Measurements from ENCODE around the gene RAI14. TPM values are rescaled to one million over a fixed set of nuclear protein-coding genes. Genes with fewer than 3 reads are reported as not detected.
A peak's percentile ranks its signal among the peaks of the same experiment; 100 is the strongest.

The RAI14 gene
- total RNA-seq, 1 experiment from 2014 or later: 133 TPM

DNA sequence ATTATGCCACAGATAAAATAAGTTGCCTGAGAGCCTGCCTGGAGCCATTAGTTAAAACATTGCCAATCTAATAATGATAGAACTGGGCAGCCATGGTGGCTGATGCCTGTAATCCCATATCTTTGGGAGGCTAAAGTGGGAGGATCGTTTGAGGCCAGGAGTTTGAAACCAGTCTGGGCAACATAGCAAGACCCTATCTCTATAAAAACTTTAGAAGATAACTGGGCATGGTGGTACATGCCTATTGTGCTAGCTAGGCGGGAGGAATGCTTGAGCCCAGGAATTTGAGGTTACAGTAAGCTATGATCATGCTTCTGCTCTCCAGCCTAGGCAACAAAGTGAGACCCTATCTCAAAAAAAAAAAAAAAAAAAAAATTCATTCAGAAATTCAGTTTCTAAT, 52.6 kb downstream of the RAI14 start:
- H3K36me3 ChIP-seq (ENCODE audit: low read depth): peaks cover 50% of the 10 kb centered on the region
- no peak overlapping the region for H3K4me3 ChIP-seq
- TF ChIP-seq EZH2 (IDR thresholded peaks at IDR 0.05; ENCODE audit: low read depth): no peak
- TF ChIP-seq, protein P1, sequence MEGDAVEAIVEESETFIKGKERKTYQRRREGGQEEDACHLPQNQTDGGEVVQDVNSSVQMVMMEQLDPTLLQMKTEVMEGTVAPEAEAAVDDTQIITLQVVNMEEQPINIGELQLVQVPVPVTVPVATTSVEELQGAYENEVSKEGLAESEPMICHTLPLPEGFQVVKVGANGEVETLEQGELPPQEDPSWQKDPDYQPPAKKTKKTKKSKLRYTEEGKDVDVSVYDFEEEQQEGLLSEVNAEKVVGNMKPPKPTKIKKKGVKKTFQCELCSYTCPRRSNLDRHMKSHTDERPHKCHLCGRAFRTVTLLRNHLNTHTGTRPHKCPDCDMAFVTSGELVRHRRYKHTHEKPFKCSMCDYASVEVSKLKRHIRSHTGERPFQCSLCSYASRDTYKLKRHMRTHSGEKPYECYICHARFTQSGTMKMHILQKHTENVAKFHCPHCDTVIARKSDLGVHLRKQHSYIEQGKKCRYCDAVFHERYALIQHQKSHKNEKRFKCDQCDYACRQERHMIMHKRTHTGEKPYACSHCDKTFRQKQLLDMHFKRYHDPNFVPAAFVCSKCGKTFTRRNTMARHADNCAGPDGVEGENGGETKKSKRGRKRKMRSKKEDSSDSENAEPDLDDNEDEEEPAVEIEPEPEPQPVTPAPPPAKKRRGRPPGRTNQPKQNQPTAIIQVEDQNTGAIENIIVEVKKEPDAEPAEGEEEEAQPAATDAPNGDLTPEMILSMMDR (conservative IDR thresholded peaks at IDR 0.05): no peak
- no peaks in the 10 kb centered on the region for H3K27me3 ChIP-seq (ENCODE audit: insufficient read depth, low read depth)
- H3K9me2 ChIP-seq (ENCODE audit: insufficient read depth): no peaks in the 10 kb centered on the region
- DNase-seq: no peak
- H3K27ac ChIP-seq: no peak overlapping the region
- H3F3A ChIP-seq (ENCODE audit: insufficient read depth, low read depth): peaks cover 57% of the 10 kb centered on the region
- no peak overlapping the region for H2AFZ ChIP-seq
- no peaks in the 10 kb centered on the region for H3K4me1 ChIP-seq (replicated peaks; ENCODE audit: insufficient read depth)
- ChIA-PET CTCF (interaction anchor here (1.1 to 1.2 kb wide), 2 partner anchors 20 to 185 kb away, joined by 3 to 4 read pairs; no protein-coding TSS in a partner anchor), POLR2A (ENCODE audit: unreplicated experiment) (interaction anchor here (1.8 kb wide), 1 partner anchor 9 kb away, joined by 17 read pairs; no protein-coding TSS in a partner anchor)
- H3K79me2 ChIP-seq (ENCODE audit: low read depth): peaks cover 93% of the 10 kb centered on the region
- H4K20me1 ChIP-seq (ENCODE audit: insufficient read depth): 0 out of 2 replicates have a peak, but pooled peaks cover 2% of the 10 kb centered on the region
- intact Hi-C loops (cut with micrococcal nuclease; ENCODE audit: unreplicated experiment): loop anchor here (1.0 to 2.0 kb wide), 4 partner anchors 8 to 52 kb away; partner anchors contain the start of gene RAI14
- H3K9me3 ChIP-seq (ENCODE audit: insufficient read depth, low read depth): no peaks in the 10 kb centered on the region
- no peak overlapping the region for H3K4me2 ChIP-seq
- BruUV-seq (replicated peaks): no TSS peak

DNA sequence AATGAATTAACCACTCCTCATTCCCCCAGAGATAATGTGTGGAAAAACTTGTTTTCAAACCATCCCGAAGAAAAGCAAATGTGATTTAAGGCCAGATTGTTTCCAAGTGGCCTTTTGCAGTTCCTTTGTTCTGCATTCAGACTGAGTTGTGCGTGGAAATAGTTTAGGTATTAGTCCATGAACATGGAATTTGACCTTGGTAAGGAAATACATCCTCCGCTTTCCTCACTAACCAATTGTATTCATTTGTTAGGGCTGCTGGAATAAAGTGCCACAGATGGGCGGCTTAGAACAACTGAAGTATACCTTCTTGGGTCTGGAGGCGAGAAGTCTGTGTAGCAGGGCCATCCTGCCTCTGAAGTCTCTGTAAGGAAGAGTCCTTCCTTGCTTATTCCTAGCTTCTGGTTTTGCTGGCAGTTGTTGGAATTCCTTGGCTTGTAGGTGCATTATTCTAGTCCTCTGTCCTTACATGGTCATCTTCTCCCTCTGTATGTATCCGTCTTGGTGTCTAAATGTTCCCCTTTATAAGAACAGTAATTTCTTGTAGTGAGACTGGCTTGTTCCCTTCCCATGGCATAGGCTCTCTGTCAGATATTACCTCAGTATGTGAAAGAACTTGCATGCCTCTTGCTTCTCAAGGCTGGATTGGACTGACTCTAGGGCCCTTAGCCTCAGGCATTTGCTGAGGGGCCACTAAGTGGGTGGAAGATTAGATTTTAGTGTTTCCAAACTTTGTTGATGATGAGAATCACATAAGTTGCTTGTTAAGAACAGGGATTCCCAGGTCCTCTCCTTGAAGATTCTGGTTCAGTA, 53.9 kb downstream of the RAI14 start:
- H3K4me3 ChIP-seq: no peak overlapping the region
- BruUV-seq (replicated peaks): no TSS peak
- TF ChIP-seq EZH2 (IDR thresholded peaks at IDR 0.05; ENCODE audit: low read depth): no peak
- TF ChIP-seq, protein P1 (conservative IDR thresholded peaks at IDR 0.05): no peak
- H3K9me3 ChIP-seq (ENCODE audit: insufficient read depth, low read depth): no peaks in the 10 kb centered on the region
- 0 out of 2 replicates have a peak, but pooled peaks cover 2% of the 10 kb centered on the region for H4K20me1 ChIP-seq (ENCODE audit: insufficient read depth)
- no peaks in the 10 kb centered on the region for H3K27me3 ChIP-seq (ENCODE audit: insufficient read depth, low read depth)
- H3K36me3 ChIP-seq (ENCODE audit: low read depth): peaks cover 56% of the 10 kb centered on the region
- H3K4me2 ChIP-seq: no peak overlapping the region
- H3K9me2 ChIP-seq (ENCODE audit: insufficient read depth): no peaks in the 10 kb centered on the region
- intact Hi-C loops (cut with micrococcal nuclease; ENCODE audit: unreplicated experiment): loop anchor here (1.0 to 2.0 kb wide), 4 partner anchors 7 to 53 kb away; partner anchors contain the start of gene RAI14
- no peak overlapping the region for H2AFZ ChIP-seq
- peaks cover 67% of the 10 kb centered on the region for H3F3A ChIP-seq (ENCODE audit: insufficient read depth, low read depth)
- H3K27ac ChIP-seq: peak overlapping the region; percentile 30
- peak; percentile 49 to 62 for DNase-seq
- H3K79me2 ChIP-seq (ENCODE audit: low read depth): peaks cover 93% of the 10 kb centered on the region
- ChIA-PET POLR2A (ENCODE audit: unreplicated experiment) (interaction anchor here (1.8 kb wide), 1 partner anchor 10 kb away, joined by 17 read pairs; no protein-coding TSS in a partner anchor), CTCF (interaction anchor here (0.5 to 1.2 kb wide), 4 partner anchors 21 to 196 kb away, joined by 3 to 5 read pairs (median 4); no protein-coding TSS in a partner anchor)
- peaks cover 12% of the 10 kb centered on the region for H3K4me1 ChIP-seq (replicated peaks; ENCODE audit: insufficient read depth)

DNA sequence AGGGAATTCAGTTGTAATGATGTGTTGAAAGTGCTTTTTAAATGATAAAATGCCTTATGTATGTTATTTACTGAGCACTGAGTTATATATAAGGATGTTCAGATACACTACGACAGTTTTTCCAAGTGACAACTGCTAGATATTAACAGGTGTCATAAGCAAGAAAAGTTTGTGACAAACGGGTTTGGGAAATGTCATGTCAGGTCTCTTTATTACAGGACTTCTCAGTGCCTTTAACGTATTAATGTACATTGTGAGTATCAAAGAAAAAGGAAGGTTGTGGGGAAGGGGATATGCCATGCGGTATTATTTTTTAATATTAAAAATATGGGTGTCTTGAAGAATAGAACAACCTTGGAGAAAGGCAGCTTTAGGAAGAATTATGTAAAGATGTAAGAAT, 56.4 kb downstream of the RAI14 start:
- no peak for TF ChIP-seq EZH2 (IDR thresholded peaks at IDR 0.05; ENCODE audit: low read depth)
- TF ChIP-seq, protein P1 (conservative IDR thresholded peaks at IDR 0.05): no peak
- Histone ChIP-seq H3K79me2 (ENCODE audit: low read depth) (peaks cover 91% of the 10 kb centered on the region), H3K36me3 (ENCODE audit: low read depth) (peaks cover 46% of the 10 kb centered on the region), H3K9me2 (ENCODE audit: insufficient read depth) (no peaks in the 10 kb centered on the region), H3K4me2 (no peak overlapping the region), H3K27ac (no peak overlapping the region), H3F3A (ENCODE audit: insufficient read depth, low read depth) (peaks cover 79% of the 10 kb centered on the region), H3K4me3 (no peak overlapping the region), H3K27me3 (ENCODE audit: insufficient read depth, low read depth) (no peaks in the 10 kb centered on the region), H2AFZ (no peak overlapping the region), H3K4me1 (replicated peaks; ENCODE audit: insufficient read depth) (peaks cover 37% of the 10 kb centered on the region), H3K9me3 (ENCODE audit: insufficient read depth, low read depth) (no peaks in the 10 kb centered on the region), H4K20me1 (ENCODE audit: insufficient read depth) (no peaks in the 10 kb centered on the region)
- ChIA-PET POLR2A (ENCODE audit: unreplicated experiment) (no interaction called here), CTCF (no interaction called here)
- no TSS peak for BruUV-seq (replicated peaks)
- intact Hi-C loops (cut with micrococcal nuclease; ENCODE audit: unreplicated experiment): no loop called here
- DNase-seq: no peak
